WTC11 (cell line): Measurements from ENCODE around the gene SLC25A46.

ENCODE experiments used
- ATF2 ChIP-seq: sonication (generic); formaldehyde crosslinking; IDR thresholded peaks from 2 replicates; pipeline ENCODE4 v1.8.1; 2022; ENCODE audit warnings: low read depth, missing genetic modification reagents, borderline replicate concordance
- CREM ChIP-seq: sonication (generic); formaldehyde crosslinking; IDR thresholded peaks from 2 replicates; pipeline ENCODE4 v1.8.1; 2022; ENCODE audit warnings: mild to moderate bottlenecking, missing genetic modification reagents, moderate library complexity
- CTCF ChIP-seq: fragments of 200-600 bp; IDR thresholded peaks from 2 replicates; pipeline ENCODE4 v1.8.0; 2022; ENCODE audit warnings: antibody characterized with exemption
- EMX1 ChIP-seq: fragments of 250-450 bp; sonication (Bioruptor Pico); IDR thresholded peaks from 2 replicates; pipeline ENCODE4 v1.8.0; 2021; ENCODE audit warnings: mild to moderate bottlenecking
- ESRRA ChIP-seq: sonication (generic); formaldehyde crosslinking; IDR thresholded peaks from 2 replicates; pipeline ENCODE4 v1.8.1; 2022; ENCODE audit warnings: mild to moderate bottlenecking, missing genetic modification reagents, borderline replicate concordance
- HMGXB4 ChIP-seq: sonication (generic); formaldehyde crosslinking; IDR thresholded peaks from 2 replicates; pipeline ENCODE4 v1.8.1; 2023; ENCODE audit warnings: mild to moderate bottlenecking, moderate library complexity, missing genetic modification reagents
- JAZF1 ChIP-seq: fragments of 250-450 bp; sonication (Bioruptor Pico); IDR thresholded peaks from 2 replicates; pipeline ENCODE4 v1.9.0; 2021; ENCODE audit warnings: moderate library complexity, mild to moderate bottlenecking, inconsistent platforms
- KAT7 ChIP-seq: sonication (generic); formaldehyde crosslinking; IDR thresholded peaks from 2 replicates; pipeline ENCODE4 v1.8.1; 2023; ENCODE audit warnings: missing genetic modification reagents, mild to moderate bottlenecking, borderline replicate concordance
- PREB ChIP-seq: sonication (generic); formaldehyde crosslinking; IDR thresholded peaks from 2 replicates; pipeline ENCODE4 v1.8.1; 2022; ENCODE audit warnings: mild to moderate bottlenecking, missing genetic modification reagents, moderate library complexity, borderline replicate concordance
- RORB ChIP-seq: fragments of 250-450 bp; sonication (Bioruptor Pico); IDR thresholded peaks from 2 replicates; pipeline ENCODE4 v1.9.0; 2021; ENCODE audit warnings: mild to moderate bottlenecking

- no peak for TF ChIP-seq CTCF
- no peak for TF ChIP-seq EMX1 (CRISPR knock-in tag)
- TF ChIP-seq KAT7 (CRISPR knock-in tag): no peak
- no peak for TF ChIP-seq ESRRA (CRISPR knock-in tag)
- TF ChIP-seq RORB (CRISPR knock-in tag): no peak
- no peak for TF ChIP-seq JAZF1 (CRISPR knock-in tag)
- TF ChIP-seq HMGXB4 (CRISPR knock-in tag): no peak
- no peak for TF ChIP-seq PREB (CRISPR knock-in tag)
- no peak for TF ChIP-seq CREM (CRISPR knock-in tag)
- TF ChIP-seq ATF2: no peak
Measured at GRCh38 chr5:110734101-110734500, 4.7 kb upstream of the SLC25A46 start.
